ENCODE results near the gene AMN. TPM values are rescaled to one million over a fixed set of nuclear protein-coding genes. Genes with fewer than 3 reads are reported as not detected.

AMN gene
- total and polyA plus RNA-seq, 2 donors (not counting 1 experiment from before 2014, with no cell fraction given): 11.5 to 15.0 TPM

DNA sequence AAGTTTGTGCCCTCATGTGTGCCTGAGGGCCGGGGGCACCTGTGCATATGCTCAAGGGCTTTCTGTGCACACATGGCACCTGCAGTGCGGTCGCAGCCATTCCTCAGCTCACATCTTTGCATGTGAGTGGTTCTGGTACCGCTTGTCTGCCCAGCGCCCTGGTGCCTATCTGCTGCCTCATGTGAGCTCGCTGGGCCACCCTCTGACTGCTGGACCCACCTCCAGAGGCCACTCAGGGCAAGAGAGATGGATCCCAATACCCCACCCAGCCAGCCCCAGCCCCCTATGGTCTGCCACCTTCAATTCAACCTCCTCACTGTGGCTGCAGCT lies 5.4 kb upstream of the AMN start:
- Mint-ChIP-seq H3K4me3 (peak overlapping the region; percentile 33), H3K4me1 (peaks cover 50% of the 10 kb centered on the region), H3K27me3 (no peaks in the 10 kb centered on the region), H3K27ac (peak overlapping the region; percentile 80), H3K9me3 (ENCODE audit: insufficient read depth) (no peaks in the 10 kb centered on the region)
- H3K4me1 ChIP-seq (ENCODE audit: control insufficient read depth in 2 of 2, insufficient read depth in 2 of 2, low read length in 2 of 2): peaks cover 53 to 55% of the 10 kb centered on the region in 2 donors
- peak overlapping the region in 1 of 5 experiments; percentile 16 for H3K4me3 ChIP-seq (ENCODE audit: control extremely low read depth in 1 of 5, extremely low read depth in 1 of 5, insufficient read depth in 1 of 5, low read depth in 2 of 5, low read length in 4 of 5)
- peak overlapping the region; percentile 55 to 68 for H3K27ac ChIP-seq (ENCODE audit: low read length in 2 of 2)
- intact Hi-C loops (cut with micrococcal nuclease): loop anchor here (1.0 to 5.0 kb wide), 3 partner anchors 16 to 205 kb away; no protein-coding TSS in a partner anchor
- peak overlapping the region; percentile 59 for H3K4me2 ChIP-seq (replicated peaks; ENCODE audit: low read depth, low read length, poor library complexity, severe bottlenecking)
- TF ChIP-seq, protein P1, sequence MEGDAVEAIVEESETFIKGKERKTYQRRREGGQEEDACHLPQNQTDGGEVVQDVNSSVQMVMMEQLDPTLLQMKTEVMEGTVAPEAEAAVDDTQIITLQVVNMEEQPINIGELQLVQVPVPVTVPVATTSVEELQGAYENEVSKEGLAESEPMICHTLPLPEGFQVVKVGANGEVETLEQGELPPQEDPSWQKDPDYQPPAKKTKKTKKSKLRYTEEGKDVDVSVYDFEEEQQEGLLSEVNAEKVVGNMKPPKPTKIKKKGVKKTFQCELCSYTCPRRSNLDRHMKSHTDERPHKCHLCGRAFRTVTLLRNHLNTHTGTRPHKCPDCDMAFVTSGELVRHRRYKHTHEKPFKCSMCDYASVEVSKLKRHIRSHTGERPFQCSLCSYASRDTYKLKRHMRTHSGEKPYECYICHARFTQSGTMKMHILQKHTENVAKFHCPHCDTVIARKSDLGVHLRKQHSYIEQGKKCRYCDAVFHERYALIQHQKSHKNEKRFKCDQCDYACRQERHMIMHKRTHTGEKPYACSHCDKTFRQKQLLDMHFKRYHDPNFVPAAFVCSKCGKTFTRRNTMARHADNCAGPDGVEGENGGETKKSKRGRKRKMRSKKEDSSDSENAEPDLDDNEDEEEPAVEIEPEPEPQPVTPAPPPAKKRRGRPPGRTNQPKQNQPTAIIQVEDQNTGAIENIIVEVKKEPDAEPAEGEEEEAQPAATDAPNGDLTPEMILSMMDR (IDR thresholded peaks at IDR 0.05): no peak
- TF ChIP-seq EZH2 (IDR thresholded peaks at IDR 0.05; ENCODE audit: borderline replicate concordance, insufficient read depth, low read depth, low read length, poor library complexity, severe bottlenecking): no peak
- ChIA-PET POLR2A (interaction anchor here (3.5 kb wide), 1 partner anchor 15 kb away, joined by 13 read pairs; no protein-coding TSS in a partner anchor), CTCF (interaction anchor here (0.6 to 5.3 kb wide), 10 partner anchors 14 to 223 kb away, joined by 3 to 59 read pairs (median 5); no protein-coding TSS in a partner anchor)
- ATAC-seq (ENCODE audit: low read depth): peak; percentile 65
- H3K36me3 ChIP-seq (replicated peaks in 1 of 2; ENCODE audit: control extremely low read depth in 1 of 2, control insufficient read depth in 1 of 2, extremely low read depth in 1 of 2, insufficient read depth in 2 of 2, low read length in 1 of 2): peaks cover 0 to 6% of the 10 kb centered on the region in 2 experiments
- no peaks in the 10 kb centered on the region for H3K27me3 ChIP-seq (replicated peaks in 1 of 4; ENCODE audit: control extremely low read depth in 1 of 4, control insufficient read depth in 3 of 4, insufficient read depth in 4 of 4, low read length in 3 of 4)
- no peak overlapping the region for H3K9ac ChIP-seq (ENCODE audit: low read length)
- H2AFZ ChIP-seq (ENCODE audit: insufficient read depth, low read depth, low read length, poor library complexity, severe bottlenecking): no peak overlapping the region
- H3K9me3 ChIP-seq (ENCODE audit: control extremely low read depth in 1 of 3, control insufficient read depth in 2 of 3, insufficient read depth in 1 of 3, low read length in 2 of 3): peaks cover 0 to 11% (median 0%) of the 10 kb centered on the region in 3 donors
- peak; percentile 84 for DNase-seq
- H4K20me1 ChIP-seq (ENCODE audit: control insufficient read depth, insufficient read depth, low read length, poor library complexity, severe bottlenecking): no peaks in the 10 kb centered on the region
- H3K79me2 ChIP-seq (ENCODE audit: control insufficient read depth, insufficient read depth, low read length): peaks cover 8% of the 10 kb centered on the region
- 12% methylated on average over 6 of the region's 6 CpGs for WGBS (ENCODE audit: insufficient coverage)

DNA sequence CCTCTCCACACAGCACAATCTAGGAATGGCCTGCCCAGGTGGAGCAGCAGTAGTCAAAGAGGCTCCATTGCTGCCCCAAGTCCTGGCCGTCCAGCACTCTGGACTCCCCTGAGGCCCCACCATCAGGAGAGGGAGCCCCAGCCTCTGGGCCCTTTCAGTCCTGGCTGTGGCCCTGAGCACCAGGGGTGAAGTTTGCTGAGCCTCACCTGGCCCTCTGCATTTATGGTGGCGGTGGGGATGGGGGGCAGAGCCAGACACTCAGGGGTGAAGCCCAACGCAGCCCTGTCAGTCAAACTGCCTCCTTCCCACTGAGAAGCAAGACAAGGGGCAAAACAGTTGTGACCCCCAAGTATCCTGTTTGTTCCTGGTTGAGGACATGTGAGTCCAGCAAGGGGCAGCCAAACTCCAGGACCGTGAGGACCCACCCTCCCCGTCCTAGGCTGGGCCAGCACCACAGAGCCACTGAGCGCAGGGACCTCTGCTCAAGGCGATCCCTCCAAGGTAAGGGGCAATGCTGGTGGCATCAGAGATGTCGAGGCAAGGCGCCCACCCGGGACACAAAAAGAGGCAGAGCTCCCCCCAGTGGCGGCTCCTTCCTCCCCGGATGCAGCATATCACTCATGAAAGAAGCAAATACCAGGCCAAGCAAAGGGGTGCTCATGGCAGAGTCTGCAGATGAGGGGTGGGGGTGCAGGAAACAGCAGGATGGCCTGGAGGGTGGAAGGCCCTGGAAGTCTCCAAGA lies 4.8 kb upstream of the AMN start:
- Histone ChIP-seq H2AFZ (ENCODE audit: insufficient read depth, low read depth, low read length, poor library complexity, severe bottlenecking) (no peak overlapping the region), H3K4me2 (replicated peaks; ENCODE audit: low read depth, low read length, poor library complexity, severe bottlenecking) (peak overlapping the region; percentile 59), H3K4me1 (ENCODE audit: control insufficient read depth in 2 of 2, insufficient read depth in 2 of 2, low read length in 2 of 2) (peaks cover 54 to 58% of the 10 kb centered on the region in 2 donors), H3K79me2 (ENCODE audit: control insufficient read depth, insufficient read depth, low read length) (peaks cover 8% of the 10 kb centered on the region), H3K4me3 (ENCODE audit: control extremely low read depth in 1 of 5, extremely low read depth in 1 of 5, insufficient read depth in 1 of 5, low read depth in 2 of 5, low read length in 4 of 5) (peak overlapping the region in 1 of 5 experiments; percentile 16), H3K9me3 (ENCODE audit: control extremely low read depth in 1 of 3, control insufficient read depth in 2 of 3, insufficient read depth in 1 of 3, low read length in 2 of 3) (peaks cover 0 to 11% (median 0%) of the 10 kb centered on the region in 3 donors), H3K27ac (ENCODE audit: low read length in 2 of 2) (peak overlapping the region; percentile 55 to 68), H3K36me3 (replicated peaks in 1 of 2; ENCODE audit: control extremely low read depth in 1 of 2, control insufficient read depth in 1 of 2, extremely low read depth in 1 of 2, insufficient read depth in 2 of 2, low read length in 1 of 2) (peaks cover 0 to under 1% of the 10 kb centered on the region in 2 experiments), H3K9ac (ENCODE audit: low read length) (peak overlapping the region; percentile 18), H3K27me3 (replicated peaks in 1 of 4; ENCODE audit: control extremely low read depth in 1 of 4, control insufficient read depth in 3 of 4, insufficient read depth in 4 of 4, low read length in 3 of 4) (peaks cover 0 to 4% (median under 1%) of the 10 kb centered on the region in 4 experiments), H4K20me1 (ENCODE audit: control insufficient read depth, insufficient read depth, low read length, poor library complexity, severe bottlenecking) (no peaks in the 10 kb centered on the region)
- H3K4me1 Mint-ChIP-seq: peaks cover 48% of the 10 kb centered on the region
- ATAC-seq (ENCODE audit: low read depth) (peak; percentile 28), DNase-seq (peak; percentile 79)
- ChIA-PET POLR2A (interaction anchor here (3.5 kb wide), 1 partner anchor 16 kb away, joined by 13 read pairs; no protein-coding TSS in a partner anchor), CTCF (interaction anchor here (0.6 to 5.3 kb wide), 9 partner anchors 16 to 224 kb away, joined by 3 to 59 read pairs (median 5); no protein-coding TSS in a partner anchor)
- TF ChIP-seq, protein P1 (IDR thresholded peaks at IDR 0.05): peak; percentile 73
- no peak for TF ChIP-seq EZH2 (IDR thresholded peaks at IDR 0.05; ENCODE audit: borderline replicate concordance, insufficient read depth, low read depth, low read length, poor library complexity, severe bottlenecking)
- intact Hi-C loops (cut with micrococcal nuclease): loop anchor here (1.0 to 5.0 kb wide), 5 partner anchors 16 to 393 kb away; no protein-coding TSS in a partner anchor
- peak overlapping the region; percentile 33 for H3K4me3 Mint-ChIP-seq
- H3K9me3 Mint-ChIP-seq (ENCODE audit: insufficient read depth): no peaks in the 10 kb centered on the region
- H3K27ac Mint-ChIP-seq: peak overlapping the region; percentile 80
- no peaks in the 10 kb centered on the region for H3K27me3 Mint-ChIP-seq
- WGBS (ENCODE audit: insufficient coverage): 48% methylated on average over 12 of the region's 12 CpGs
